Stromal cell of bone marrow (primary cell): Measurements from ENCODE around the gene STUM.
"Not testable (repeated sequence)": the region's sequence is repeated elsewhere in the genome, so short reads cannot be mapped to it uniquely, and the experiment has no call there.

Experiments
- DNase-seq: peaks from one replicate; pipeline ENCODE4 v3.0.0-alpha.2; 2012; ENCODE audit warnings: low read depth

The STUM gene

DNA sequence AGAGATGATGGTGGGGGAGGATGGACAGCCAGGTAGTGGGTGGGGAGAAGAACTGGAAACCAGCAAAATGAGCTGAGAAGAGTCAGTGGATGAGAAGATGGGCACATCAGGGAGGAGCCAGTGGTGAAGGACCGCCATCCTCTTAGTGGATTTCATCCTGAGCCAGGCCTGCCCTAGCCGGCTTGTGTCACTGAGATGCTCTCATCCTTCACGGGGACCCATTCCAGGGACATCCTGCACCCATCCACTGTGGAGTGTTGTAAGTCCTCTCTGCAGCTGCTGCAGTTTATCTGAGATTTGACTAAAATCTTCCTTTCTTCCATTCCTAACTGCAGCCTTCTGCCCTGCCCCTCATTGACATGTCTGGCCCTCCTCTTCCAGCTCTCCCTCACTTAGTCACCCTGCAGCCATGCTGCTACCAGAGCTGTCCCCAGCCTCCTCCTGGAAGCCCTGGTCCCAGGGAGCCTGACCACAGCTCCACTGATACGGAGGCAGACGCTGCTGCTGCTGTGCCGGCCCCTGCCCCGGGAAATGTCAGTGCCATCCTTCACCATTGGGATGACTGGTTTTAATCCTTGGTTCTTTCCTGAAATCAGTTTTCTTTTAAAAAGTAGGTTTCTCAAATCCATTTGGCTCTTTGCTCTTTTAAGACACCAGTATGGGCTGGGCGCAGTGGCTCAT, 33.2 kb downstream of the STUM start:
- DNase-seq, result no peak

- no peak for DNase-seq
Measured at GRCh38 chr1:226582966-226583365, 34.4 kb downstream of the STUM start.

- DNase-seq, result no peak
Measured at GRCh38 chr1:226584164-226584563, 35.6 kb downstream of the STUM start.

GRCh38 chr1:226586116-226586515, 37.6 kb downstream of the STUM start:
- DNase-seq, result no peak

GRCh38 chr1:226586650-226587422, 38.3 kb downstream of the STUM start:
- no peak for DNase-seq

DNA sequence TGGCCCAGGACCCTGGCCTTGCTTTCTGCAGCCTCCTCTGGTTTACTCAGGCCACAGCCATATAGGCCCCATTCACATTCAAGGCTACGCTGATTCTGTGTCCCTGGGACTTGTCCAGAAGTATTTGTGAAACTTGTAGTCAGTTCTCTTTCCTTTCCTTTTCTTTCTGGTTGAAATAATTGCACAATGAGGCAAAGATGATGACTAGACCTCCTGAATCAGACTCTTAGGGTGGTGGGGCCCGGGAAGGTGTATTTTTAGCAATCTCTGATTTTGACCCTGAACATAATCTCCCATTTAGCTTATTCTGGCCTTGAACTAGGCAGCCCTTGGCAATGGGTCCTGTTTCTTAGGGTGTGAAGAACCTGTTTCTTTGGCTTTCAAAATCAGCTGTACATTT, 39.9 kb downstream of the STUM start:
- DNase-seq, result no peak

DNA sequence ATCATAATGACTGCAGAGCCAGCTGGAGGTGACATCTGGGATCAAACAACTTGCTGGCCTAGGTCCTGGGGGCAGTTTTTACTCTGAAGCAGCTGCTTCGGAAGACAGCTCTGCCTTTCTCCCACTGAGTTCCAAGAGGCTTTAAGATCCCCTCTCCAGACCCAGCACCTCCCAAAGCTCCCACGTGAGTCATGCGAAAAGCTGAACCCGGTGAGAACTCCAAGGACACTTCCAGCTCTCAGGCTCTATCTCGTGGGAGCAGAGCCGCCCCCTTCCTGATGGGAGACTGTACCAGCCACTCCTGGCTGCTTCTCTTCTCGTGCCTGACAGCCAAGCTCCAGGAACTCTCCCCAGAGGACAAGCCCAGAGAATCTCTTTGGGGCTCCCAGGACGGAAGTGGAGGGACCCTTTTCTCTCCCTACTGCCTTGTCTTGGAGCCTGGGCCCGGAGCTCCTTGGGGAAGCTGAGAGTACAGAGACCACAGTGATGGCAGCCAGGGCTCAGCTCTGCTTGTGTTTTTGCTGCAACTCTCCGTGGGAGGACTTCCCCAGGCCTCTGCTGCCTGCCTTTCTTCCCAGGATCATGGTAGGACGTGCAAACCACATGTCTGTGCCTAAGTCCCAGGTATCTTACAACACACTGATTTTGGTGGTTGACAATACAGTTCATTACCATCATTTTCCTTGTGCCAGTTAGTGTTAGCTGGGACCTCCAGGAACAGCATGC, 40.6 kb downstream of the STUM start:
- DNase-seq, result no peak

- no peak for DNase-seq
Measured at GRCh38 chr1:226590614-226591013, 42.0 kb downstream of the STUM start.

- DNase-seq, result no peak
Measured at GRCh38 chr1:226593541-226593940, 45.0 kb downstream of the STUM start.

- DNase-seq, result no peak
Measured at GRCh38 chr1:226596531-226597165, 48.1 kb downstream of the STUM start.

GRCh38 chr1:226597616-226598454, 49.3 kb downstream of the STUM start:
- no peak for DNase-seq

DNA sequence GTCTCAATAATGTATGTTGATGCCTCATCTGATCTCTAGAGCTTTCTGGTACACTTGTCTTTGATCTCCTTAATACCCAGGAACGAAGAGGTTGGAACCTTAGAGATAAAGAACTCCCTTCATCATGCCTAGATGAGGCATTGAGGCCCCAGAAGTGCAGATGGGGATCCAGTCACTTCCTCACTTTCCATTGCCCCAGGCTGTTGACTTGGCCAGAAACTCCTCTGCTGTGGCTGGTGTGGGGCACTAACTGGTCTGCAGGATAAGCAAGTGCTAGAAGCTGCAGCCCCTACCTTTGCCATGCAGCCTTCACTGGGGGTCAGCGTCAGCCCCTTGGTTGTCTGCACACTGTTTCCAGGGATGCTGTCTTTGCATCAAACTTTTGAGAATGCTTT, 49.9 kb downstream of the STUM start:
- no peak for DNase-seq

DNA sequence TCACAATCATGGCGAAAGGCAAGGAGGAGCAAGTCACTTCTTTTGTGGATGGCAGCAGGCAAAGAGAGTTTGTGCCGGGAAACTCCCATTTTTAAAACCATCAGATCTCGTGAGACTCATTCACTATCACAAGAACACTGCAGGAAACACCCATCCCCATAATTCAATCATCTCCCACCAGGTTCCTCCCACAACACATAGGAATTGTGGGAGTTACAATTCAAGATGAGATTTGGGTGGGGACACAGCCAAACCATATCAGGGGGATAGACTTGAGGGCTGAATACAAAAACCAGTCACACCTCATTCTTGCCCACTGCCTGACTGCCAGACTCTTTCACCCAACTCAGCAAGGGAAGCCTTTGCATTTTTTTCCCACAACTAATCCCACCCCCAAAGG, 50.4 kb downstream of the STUM start:
- DNase-seq, result not testable (repeated sequence)

GRCh38 chr1:226599636-226600238, 51.2 kb downstream of the STUM start:
- no peak for DNase-seq

- DNase-seq, result no peak
Measured at GRCh38 chr1:226600254-226600653, 51.7 kb downstream of the STUM start.

GRCh38 chr1:226601456-226601855, 52.9 kb downstream of the STUM start:
- no peak for DNase-seq

GRCh38 chr1:226602186-226603021, 53.8 kb downstream of the STUM start:
- peak; percentile 54 for DNase-seq

- DNase-seq, result peak; percentile 74
Measured at GRCh38 chr1:226603022-226603857, 54.7 kb downstream of the STUM start.

DNA sequence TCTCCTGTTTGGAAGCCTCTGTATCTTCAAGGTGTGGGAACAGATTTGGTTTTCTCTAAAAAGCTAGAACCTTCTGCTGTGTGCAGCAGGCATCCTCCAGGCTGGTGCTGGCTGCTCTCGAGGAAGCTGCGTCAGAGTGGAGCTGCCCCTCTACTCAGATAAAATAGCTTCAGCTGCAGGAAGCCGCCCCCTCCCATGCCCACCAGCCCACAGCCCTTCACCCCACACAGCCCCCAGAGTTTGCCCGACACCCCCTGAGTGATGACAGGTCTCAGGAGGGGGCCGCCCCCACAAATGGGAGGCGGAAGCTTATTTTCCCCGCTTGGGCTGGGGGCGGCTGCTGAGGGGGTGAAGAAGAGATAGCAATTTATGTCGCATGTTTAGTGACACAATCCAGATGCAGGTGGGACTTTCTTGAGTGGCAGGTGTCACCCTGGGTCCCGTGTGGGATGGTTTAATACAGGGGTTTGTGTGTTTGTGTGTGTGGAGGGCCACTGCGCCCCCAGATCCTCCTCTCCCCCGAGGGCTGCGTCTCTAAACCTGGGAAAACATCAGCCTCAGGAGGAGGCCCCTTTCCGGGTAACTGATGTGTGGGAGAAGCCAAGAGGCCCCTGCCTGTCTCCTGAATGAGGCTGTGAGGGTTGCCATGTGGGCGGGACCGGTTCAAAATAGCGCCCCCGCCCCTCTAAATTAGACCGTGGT, 55.4 kb downstream of the STUM start:
- DNase-seq, result no peak
